ENCODE results near the gene POC1B.

POC1B gene

DNA sequence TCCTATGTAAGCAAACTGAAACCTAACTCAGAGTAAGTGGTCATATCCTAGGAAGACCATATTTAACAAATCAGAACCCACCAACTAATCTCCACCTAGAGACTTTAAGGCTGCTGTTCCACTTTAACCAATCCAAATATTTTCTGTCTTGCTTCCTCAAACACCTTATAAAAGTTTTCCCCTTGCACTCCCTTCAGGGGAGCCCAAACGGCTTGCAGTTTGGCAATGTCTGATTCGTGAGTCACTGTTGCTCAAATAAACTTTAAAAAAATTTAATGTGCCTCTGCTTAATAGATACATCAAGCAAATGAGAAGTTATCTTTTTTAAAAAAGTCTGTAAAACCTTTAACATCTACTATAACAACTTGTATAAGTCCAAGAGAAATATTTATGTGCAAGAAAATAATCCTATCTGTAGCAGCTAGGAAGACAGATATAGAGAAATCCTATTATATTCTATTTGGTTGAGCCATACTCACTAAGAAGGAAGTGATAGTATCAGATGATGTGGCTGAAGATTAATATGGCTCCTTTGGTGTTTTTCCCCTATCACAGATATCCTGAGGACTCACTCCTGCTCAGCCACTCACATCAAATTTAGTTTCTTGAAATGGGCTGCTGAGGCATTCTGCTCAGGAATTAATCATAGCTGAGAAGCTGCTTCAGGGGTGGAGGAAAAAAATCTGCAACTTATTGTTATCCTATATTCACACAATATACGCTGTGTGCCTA is 108.4 kb downstream of the POC1B start:
- no peak for DNase-seq

DNA sequence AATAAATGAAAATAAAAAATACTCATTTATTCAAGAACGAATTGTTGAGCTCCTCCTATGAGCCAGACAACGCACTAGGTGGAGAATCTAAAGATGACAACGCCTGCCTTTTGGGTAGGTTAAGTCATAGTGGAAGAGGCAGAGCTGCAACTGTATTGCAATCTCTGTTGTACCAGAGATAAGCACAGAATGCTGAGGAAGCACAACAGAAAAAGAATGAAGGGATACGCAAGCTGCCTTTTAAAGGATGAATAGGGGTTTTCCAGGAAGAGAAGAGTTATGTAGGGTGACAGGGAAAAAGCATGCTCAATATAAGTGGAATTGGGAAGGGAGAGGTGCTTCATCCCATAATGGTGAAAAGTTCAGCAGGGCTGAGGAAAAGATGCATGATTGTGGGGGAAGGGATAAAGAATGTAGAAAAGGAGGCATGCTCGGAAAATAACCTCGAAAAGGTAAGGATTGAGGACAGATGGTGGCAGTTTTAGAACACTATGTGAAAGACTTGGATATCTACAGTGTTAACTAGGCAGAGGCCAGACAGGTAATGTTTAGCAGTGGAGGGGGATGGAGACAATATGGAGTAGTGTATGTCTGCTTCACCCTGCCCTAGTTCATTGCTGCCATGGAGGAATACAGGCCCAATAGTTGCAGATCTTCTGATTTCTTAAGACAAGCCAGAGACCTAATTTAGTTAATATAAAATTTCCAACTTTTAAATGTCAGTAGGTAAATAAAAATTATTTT is 109.6 kb downstream of the POC1B start:
- DNase-seq, result no peak

DNA sequence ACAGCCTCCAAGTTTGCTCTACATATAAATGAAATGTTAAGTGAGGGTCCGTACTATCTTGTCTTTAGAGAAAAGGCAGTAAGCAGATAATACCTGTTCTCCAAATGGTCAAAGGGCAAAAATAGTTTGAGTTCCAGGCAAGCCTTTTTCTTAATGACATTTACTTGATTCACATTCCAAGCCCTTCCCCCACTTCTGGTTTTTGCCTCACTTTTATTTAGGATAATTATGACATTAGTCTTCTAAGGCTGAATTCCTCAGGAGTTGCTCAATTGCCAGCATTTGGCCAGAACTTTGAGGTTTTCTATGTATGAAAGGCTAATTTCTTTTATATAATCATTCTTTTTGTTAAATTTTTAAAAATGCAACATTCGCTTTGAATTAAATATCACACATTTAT is 111.0 kb downstream of the POC1B start:
- DNase-seq, result no peak

DNA sequence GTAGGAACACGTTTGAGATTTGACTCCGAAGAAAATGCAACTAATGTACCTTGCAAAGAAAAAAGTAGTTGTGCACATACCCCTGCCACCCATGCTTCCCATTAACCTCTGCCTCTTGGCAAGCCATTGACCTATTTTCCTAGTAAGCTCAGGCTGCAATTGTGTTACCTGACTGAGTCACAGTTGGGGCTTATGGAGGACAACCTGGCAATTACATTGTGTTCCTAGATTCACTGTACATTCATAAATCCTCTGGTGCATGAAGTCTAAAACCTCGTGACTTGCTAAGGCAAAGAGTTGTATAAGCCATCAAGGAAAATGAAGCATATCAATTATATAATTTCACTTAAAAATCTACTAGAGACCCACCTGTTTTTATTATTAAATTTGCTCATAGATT is 111.5 kb downstream of the POC1B start:
- no peak for DNase-seq

DNA sequence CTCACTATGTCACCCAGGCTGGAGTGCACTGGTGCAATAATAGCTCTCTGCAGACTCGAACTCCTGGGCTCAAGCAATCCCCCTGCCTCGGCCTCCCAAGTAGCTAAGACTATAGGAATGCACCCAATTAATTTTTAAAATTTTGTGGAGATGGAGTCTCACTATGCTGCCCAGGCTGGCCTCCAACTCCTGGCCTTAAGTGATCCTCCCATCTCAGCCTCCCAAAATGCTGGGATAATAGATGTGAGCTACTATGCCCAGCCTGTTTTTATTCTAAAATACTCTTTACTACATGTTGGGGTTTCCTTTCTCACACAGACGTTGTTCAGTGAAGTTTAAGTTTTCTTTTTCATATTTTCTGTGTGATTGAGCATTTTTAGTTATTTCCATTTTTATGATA is 112.6 kb downstream of the POC1B start:
- DNase-seq, result no peak

DNA sequence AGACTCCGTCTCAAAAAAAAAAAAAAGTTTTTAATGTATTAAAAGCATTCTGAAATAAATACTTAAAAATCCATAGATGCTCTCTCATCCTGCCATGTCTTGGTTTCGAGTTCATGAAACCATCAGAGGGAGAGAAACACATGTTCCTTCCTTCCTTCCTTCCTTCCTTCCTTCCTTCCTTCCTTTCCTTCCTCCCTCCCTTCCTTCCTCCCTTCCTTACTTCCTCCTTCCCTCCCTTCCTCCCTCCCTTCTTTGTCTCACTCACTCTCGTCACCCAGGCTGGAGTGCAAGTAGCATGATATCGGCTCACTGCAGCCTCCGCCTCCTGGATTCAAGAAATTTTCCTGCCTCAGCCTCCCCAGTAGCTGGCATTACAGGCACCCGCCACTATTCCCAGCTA is 113.2 kb downstream of the POC1B start:
- DNase-seq, result no peak

DNA sequence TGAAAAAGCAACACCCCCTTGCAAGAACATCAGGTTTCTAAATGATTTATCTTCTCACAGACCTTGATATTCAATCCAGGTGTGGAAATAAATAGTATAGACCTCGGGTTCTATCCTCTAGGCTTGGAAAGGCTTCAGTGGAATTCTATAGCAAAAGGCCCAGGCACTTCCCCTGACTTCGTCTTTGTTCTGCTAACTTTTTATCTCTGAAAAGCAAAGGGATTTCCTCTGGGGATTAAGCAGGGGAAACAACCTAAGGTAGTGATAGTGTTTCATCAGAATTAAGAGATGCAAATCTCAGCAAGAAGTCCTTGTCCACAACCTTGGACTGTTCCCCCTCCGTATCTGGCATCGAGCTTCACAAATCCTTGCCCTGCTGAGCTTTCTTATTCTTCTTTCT is 114.0 kb downstream of the POC1B start:
- no peak for DNase-seq

DNA sequence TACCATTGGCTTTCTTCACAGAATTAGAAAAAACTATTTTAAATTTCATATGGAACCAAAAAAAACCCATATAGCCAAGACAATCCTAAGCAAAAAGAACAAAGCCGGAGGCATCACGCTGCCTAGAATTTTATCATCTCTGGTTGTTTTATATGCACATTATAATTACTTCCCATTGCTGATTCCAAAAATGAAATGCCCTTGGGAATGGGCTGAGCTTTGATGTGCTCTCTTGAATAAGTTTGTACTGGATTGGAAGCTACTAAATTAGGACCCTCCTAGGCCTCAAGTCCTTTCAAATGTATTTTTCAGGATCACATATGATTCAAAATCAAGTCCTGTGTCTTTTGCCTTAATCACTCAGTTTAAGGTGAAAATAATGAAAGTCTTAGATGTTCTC is 114.6 kb downstream of the POC1B start:
- no peak for DNase-seq

DNA sequence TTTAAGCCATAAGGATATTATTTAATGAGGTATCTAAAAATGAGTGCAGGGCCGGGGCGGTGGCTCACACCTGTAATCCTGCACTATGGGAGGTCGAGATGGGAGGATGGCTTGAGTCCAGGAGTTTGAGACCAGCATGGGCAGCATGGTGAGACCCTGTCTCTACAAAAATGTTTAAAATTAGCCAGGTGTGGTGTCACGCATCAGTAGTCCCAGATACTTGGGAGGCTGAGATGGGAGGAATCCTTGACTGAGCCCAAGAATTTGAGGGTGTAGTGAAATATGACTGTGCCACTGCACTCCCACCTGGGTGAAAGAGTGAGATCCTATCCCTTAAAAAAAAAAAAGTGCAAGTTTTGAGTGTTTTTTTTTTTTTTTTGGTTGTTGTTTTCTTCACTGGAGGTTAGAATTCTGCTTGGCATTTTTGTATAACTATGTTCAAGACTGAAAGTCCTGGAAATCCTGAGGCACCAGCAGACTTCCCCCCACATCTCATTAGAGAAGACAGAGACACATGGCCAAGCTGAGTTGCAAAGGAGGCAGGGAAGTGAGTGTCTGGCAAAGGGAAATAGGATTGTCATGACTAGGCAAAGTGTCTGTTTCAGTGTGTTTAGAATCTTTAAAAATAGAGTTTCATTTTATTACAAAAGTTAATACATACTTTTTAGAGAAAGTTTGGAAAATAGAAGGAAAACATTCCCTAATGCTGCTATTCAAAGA is 120.1 kb downstream of the POC1B start:
- DNase-seq, result no peak

DNA sequence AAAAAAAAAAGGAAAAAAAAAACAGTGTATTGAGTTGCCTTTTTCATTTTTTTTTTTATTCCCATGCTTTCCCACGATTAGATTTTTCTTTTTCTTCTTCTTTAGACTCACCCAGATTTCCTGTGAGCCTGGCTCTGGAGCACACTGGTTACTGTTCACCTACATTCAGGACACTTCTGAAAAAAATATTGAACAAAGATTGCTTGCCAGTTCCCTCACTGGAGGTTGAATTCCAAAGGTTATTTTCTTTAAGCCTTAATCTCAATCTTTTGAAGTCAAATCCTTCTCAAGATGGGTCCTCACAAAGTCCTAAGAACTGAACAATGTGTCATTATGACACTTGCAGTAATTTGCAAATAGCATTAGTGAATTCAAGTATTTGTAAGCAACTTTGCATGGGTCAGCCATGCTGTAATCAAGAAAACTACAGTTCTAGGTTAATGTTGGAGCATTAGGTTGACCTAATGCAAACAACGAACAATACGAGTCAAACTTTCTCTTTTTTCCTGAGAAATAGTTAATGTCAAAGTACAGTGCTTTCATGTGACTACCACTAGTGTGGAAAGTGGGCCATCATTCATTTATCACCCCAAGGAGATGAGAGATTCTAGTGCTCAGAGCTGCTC is 124.3 kb downstream of the POC1B start:
- no peak for DNase-seq

DNA sequence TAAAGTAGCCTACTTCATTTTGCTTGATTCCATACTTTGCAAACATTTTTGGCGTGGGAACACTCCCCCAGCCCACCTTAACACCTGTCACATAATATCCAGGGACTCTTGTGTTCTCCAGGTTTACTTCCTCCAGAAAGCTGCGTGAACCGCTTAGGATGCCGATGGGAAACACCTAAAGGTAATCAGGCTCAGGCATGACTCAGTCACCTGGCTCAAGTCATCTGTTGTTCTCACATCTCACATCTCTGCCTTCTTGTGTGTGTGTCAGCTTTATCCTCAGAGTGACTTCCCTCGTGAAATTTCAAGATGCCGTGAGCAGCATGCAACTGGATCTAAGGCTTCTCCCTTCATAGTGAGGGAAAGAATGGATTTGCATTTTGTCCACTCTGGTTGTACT is 125.4 kb downstream of the POC1B start:
- no peak for DNase-seq

DNA sequence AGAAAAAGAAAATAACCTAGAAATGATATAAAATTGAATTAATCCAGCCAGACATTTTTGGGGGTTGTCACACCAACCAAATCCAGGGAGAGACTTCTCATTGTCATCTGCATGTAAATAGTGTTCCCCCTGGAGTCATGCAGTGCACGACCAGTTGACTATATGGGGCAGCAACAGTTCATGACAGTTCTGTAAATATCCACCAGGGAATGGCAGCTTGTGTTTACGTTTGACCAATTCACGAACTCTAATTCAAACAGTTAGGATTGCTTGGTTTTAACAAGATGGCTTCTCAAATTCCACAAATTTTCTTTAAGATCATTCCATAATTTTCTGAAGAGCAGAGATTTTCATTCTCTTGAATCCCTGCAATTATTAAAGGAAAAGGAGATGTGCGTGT is 130.1 kb downstream of the POC1B start:
- DNase-seq, result no peak

DNA sequence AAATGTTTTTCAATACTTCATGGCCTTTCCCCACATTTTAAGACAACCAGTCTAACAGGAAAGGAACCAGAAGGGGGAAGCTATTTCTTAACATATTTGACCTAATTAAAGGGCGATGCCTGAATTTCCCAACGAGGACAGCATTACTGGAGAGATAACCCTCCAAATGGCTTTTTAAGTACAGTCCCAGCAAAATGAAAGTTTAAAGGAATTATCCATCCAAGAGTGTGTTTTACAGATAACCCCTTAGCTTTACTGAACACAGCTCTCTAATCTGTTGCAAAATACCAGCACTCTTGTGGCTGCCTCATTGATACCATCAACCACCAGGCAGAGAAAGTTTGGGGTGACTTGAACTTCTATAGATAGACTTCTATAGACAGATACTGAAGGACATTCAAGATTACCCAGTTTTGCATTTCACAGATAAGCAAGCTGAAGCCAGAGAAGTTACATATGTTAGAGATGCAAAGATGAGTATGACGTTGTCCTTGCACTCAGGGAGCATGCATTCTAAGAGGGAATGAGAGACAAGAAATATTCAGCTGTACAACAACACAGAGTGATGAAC is 132.2 kb downstream of the POC1B start:
- no peak for DNase-seq

DNA sequence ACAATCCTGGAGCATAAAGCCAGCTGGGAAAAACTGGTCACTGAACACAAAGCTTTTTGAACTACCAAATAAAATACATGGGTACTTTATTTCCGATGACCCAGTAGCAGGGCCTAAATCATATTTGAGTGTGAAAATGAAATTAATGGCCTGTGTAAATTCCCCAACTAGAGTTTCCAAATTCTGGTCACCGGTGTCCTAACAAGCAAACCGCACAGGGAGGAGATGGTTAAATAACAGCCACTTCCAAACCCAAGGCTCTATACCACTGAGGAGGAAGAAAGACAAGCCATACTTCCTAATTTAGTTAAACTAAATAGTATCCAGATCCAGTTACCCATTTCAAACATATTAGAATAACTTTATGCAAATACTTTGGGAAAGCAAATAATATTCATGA is 133.5 kb downstream of the POC1B start:
- no peak for DNase-seq

DNA sequence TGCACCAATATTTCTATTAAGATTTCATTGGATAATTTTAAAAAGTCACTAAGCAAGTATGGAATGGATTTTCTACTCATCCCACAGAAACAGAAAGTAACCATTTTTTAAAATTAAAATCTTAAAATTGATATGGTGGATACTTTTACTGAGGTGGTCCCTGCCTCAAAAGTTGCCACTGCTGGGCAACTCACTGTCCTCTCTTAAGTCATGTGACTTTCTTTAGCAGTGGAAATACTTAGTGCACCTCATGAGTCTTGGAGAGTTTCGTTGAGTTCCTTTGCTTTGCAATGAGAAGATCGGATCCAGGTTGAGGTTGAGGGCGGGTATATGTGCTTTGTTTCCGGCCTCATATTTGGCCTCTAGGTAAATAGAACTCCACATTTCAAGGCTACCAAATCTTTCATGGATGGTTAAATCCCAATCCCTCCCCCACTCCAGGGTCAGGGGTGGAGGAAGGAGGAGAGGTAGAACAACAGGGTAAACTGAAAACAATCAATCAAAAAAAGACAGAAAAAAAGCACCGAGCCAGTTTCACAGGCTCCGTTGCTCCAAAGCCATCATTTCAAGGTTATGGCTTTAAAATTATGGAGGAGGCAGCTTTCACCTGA is 134.0 kb downstream of the POC1B start:
- no peak for DNase-seq

DNA sequence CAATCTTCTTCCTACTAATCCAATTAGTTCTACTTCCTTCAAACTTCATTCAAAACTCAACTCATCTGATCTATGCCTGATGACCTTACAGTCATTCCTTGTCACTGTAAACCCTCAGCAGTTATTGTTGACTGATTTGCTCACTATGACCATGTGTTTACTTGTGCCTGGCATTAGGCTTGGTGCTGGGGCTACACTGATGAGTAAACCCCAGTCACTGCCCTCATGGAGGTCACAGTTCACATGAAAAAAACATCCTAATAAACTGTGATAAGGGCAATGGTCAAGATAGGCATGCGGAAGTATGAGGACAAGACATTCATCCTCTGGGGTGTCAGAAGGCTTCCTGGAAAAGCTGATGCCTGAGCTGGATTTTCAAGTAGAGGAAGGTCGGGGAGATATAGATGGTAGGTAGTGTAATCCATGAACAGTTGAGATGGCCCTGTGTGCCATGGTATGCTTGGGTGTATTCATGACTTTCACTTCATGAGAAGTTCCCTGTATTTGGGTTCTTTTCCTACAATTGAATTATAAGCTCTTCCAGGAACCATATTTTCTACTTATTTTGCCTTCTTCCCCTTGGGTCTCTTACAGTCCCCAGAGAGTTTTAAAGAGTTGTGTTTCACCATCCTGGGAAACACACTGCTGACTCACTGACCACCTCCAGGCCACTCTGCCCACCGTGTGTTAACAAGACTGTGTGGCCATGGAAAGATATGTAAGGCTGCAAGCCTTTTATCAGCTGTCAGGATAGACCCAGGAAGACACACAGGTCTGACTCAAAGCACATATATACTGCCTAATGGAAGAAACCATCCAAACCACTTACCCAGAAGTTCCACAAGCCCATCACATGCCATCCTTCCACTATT is 134.8 kb downstream of the POC1B start:
- DNase-seq, result no peak

DNA sequence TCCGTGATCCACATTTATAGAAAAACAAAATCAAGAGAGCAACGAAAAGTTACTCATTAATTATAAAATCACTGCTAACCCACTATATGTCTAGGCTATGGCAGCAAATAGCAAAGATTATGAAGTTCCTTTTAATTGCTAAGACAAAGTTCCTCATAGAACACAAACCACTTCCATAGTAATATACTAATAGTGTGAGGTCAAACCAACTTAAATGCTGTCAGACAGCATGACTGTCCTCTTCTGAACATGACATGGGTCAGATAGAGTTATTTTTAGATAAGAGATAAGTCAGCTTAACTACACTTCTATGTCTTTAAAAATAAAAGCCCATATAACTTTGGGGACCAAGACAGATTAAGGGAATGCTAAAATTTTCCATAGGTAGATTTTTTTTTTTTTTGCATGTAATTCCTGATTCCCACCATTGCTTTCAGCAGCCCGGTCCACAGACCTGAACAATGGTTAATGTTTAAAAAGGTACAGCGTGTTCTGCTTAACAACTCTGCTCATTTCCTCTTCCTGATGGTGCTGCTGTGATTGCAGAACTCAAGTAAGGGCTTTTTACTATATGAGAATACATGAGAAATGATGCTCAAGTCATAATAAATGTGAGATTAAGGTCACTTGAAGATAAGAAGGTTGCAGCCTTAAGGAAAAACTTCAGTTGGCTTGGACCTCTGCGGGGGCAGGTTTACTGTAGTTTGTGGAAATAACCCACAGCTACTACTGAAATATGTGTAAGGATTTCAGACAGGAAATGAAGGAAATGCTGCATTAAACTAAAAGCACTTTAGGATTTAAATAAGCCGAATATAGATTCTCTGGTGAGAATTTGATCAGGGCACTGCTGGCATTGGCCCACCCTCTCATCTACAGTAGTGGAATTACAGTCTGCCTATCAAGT is 135.8 kb downstream of the POC1B start:
- no peak for DNase-seq

DNA sequence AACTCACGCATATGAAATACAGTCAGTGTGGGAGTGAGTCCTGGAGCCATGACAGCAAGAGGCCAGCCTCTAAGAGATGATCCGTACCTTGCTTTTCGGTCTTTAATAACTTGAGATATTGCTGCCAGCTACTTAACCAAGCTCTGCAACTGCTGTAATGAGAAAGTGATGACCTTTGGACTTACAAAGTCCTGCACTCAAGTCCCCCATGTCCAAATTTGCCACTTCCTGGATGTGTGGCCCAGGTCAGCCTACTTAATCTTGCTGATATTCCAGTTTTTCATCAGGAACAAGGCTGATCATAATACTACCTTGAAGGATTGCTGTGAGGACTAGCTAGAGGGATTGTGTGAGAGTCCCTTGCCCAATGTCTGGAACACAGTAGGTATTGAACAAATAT is 139.7 kb downstream of the POC1B start:
- DNase-seq, result no peak

DNA sequence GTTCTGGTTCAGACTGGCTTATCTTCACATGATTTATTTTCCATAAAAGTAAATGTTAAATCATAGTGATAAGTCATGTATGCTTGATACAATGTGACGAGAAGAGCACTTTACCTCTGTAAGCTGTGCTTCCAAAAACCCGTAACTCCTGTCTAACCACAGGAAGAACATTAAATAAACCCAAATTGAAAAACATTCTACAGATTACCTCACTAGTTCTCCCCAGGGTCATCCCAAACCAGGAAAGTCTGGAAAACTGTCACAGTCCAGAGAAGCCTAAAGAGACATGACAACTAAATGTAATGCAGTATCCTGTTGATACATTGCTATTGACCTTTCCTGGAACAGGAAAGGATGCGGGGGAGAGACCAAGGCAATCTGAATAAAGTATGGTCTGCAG is 141.0 kb downstream of the POC1B start:
- DNase-seq, result no peak

DNA sequence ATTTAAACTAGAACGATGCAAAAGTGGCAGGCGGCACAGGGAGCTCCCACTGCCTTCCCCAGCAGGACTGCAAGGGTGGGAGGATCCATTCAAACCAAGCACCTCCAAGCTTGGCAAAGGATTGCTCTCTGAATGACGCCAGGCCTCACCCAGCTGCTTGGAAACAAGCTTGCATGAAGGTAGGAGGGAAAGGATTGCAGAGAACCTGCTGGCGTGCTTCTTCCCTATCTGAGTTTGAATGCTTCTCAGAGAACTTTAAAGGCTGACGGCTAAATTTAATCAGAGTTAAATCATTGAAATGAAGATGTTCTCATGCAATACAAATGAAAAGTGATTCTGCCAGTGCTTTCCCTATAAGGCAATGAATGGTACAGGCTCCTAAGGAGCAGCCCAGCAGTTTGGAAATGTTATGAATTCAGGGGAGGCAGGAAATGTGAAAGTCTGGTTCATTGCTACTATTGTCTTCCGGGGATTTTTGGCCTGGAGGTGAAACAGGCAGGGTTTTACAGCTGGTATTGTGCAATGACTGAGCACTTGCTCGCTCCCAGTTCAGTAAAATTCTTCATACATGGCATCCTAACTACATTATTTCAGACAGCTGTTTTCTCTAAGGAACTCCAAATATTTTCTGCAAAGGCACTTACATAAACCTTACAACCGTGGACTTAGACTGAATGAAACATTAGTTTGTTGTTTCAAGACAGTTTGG is 141.6 kb downstream of the POC1B start:
- no peak for DNase-seq
